WTC11 (cell line): ENCODE results near the gene NAA80. TPM values are rescaled to one million over a fixed set of nuclear protein-coding genes. Genes with fewer than 3 reads are reported as not detected.

Experiments
- ATAC-seq: fragments of 200-7000 bp; cut with Tn5 transposase; 2 replicates; pipeline ENCODE4 v1.10.0; 2021; ENCODE audit warnings: mild to moderate bottlenecking, moderate library complexity
- CTCF ChIA-PET: fragments of 300-600 bp; sonication (Branson Sonifier 250); formaldehyde crosslinking; loops from one replicate; lab custom pipeline; 2021; ENCODE audit warnings: antibody characterized with exemption; lab: Charles Lee
- POLR2A ChIA-PET: fragments of 350-600 bp; sonication (Branson Sonifier 250); formaldehyde crosslinking; loops from one replicate; lab custom pipeline; 2021; ENCODE audit warnings: antibody characterized with exemption; lab: Charles Lee
- DNase-seq: peaks from one replicate; pipeline ENCODE4 v3.0.0; 2021; ENCODE audit warnings: low spot score
- H3K27ac Mint-ChIP-seq: 2 replicates; pipeline ENCODE4 v1.8.0; 2021; ENCODE audit warnings: mixed read lengths
- H3K27me3 Mint-ChIP-seq: 2 replicates; pipeline ENCODE4 v1.8.0; 2021; ENCODE audit warnings: low read depth, mild to moderate bottlenecking, moderate library complexity, mixed read lengths
- H3K36me3 Mint-ChIP-seq: 2 replicates; pipeline ENCODE4 v1.8.0; 2021; ENCODE audit warnings: mixed read lengths
- H3K4me1 Mint-ChIP-seq: 2 replicates; pipeline ENCODE4 v1.8.0; 2022; ENCODE audit warnings: mixed read lengths
- H3K4me3 Mint-ChIP-seq: 2 replicates; pipeline ENCODE4 v1.8.0; 2021; ENCODE audit warnings: mild to moderate bottlenecking, moderate library complexity, mixed read lengths
- H3K9me3 Mint-ChIP-seq: 2 replicates; pipeline ENCODE4 v1.8.0; 2021; ENCODE audit warnings: mixed read lengths
- ATF1 ChIP-seq: sonication (generic); formaldehyde crosslinking; IDR thresholded peaks from 2 replicates; pipeline ENCODE4 v1.8.1; 2023; ENCODE audit warnings: mild to moderate bottlenecking, moderate library complexity, missing genetic modification reagents
- CREB1 ChIP-seq: sonication (generic); formaldehyde crosslinking; IDR thresholded peaks from 2 replicates; pipeline ENCODE4 v1.8.0; 2023; ENCODE audit warnings: mild to moderate bottlenecking, missing genetic modification reagents
- ELF4 ChIP-seq: sonication (generic); formaldehyde crosslinking; IDR thresholded peaks from 2 replicates; pipeline ENCODE4 v1.8.1; 2022; ENCODE audit warnings: low read depth, mild to moderate bottlenecking, moderate library complexity, missing genetic modification reagents
- FOXP1 ChIP-seq: sonication (generic); formaldehyde crosslinking; IDR thresholded peaks from 2 replicates; pipeline ENCODE4 v1.8.0; 2022; ENCODE audit warnings: missing genetic modification reagents, mild to moderate bottlenecking, moderate library complexity, borderline replicate concordance
- GRHL2 ChIP-seq: fragments of 250-450 bp; sonication (Bioruptor Pico); IDR thresholded peaks from 2 replicates; pipeline ENCODE4 v1.8.0; 2022; ENCODE audit warnings: mild to moderate bottlenecking, moderate library complexity; ENCODE audit not compliant: insufficient replicate concordance, severe bottlenecking
- JUN ChIP-seq: sonication (generic); formaldehyde crosslinking; IDR thresholded peaks from 2 replicates; pipeline ENCODE4 v1.8.0; 2023; ENCODE audit warnings: mild to moderate bottlenecking, missing genetic modification reagents
- KAT7 ChIP-seq: sonication (generic); formaldehyde crosslinking; IDR thresholded peaks from 2 replicates; pipeline ENCODE4 v1.8.1; 2023; ENCODE audit warnings: missing genetic modification reagents, mild to moderate bottlenecking, borderline replicate concordance
- NFYB ChIP-seq: sonication (generic); formaldehyde crosslinking; conservative IDR thresholded peaks from 2 replicates; pipeline ENCODE4 v1.8.0; 2022; ENCODE audit warnings: low read depth, missing genetic modification reagents
- NR1H2 ChIP-seq: sonication (generic); formaldehyde crosslinking; IDR thresholded peaks from 2 replicates; pipeline ENCODE4 v1.9.0; 2021; ENCODE audit warnings: mild to moderate bottlenecking, moderate library complexity, missing genetic modification reagents
- OVOL2 ChIP-seq: fragments of 250-450 bp; sonication (Bioruptor Pico); IDR thresholded peaks from 2 replicates; pipeline ENCODE4 v1.9.0; 2021; ENCODE audit warnings: mild to moderate bottlenecking, borderline replicate concordance
- SMAD3 ChIP-seq: sonication (generic); formaldehyde crosslinking; IDR thresholded peaks from 2 replicates; pipeline ENCODE4 v1.8.0; 2022; ENCODE audit warnings: missing genetic modification reagents, mild to moderate bottlenecking, borderline replicate concordance
- SOX15 ChIP-seq: fragments of 250-450 bp; sonication (Bioruptor Pico); IDR thresholded peaks from 2 replicates; pipeline ENCODE4 v1.9.0; 2021; ENCODE audit warnings: mild to moderate bottlenecking
- SP1 ChIP-seq: sonication (generic); formaldehyde crosslinking; conservative IDR thresholded peaks from 2 replicates; pipeline ENCODE4 v1.8.1; 2022; ENCODE audit warnings: missing genetic modification reagents
- TEAD4 ChIP-seq: sonication (generic); formaldehyde crosslinking; IDR thresholded peaks from 2 replicates; pipeline ENCODE4 v1.8.0; 2022; ENCODE audit warnings: mild to moderate bottlenecking, missing genetic modification reagents
- TP53 ChIP-seq: sonication (generic); formaldehyde crosslinking; IDR thresholded peaks from 2 replicates; pipeline ENCODE4 v1.8.1; 2023; ENCODE audit warnings: mild to moderate bottlenecking, missing genetic modification reagents
- ZBTB21 ChIP-seq: sonication (generic); formaldehyde crosslinking; IDR thresholded peaks from 2 replicates; pipeline ENCODE4 v1.8.1; 2023; ENCODE audit warnings: mild to moderate bottlenecking, missing genetic modification reagents, borderline replicate concordance
- ZNF232 ChIP-seq: sonication (generic); formaldehyde crosslinking; IDR thresholded peaks from 2 replicates; pipeline ENCODE4 v1.8.0; 2022; ENCODE audit warnings: mild to moderate bottlenecking, missing genetic modification reagents
- ZNF317 ChIP-seq: sonication (generic); formaldehyde crosslinking; IDR thresholded peaks from 2 replicates; pipeline ENCODE4 v1.8.1; 2023; ENCODE audit warnings: low read depth, mild to moderate bottlenecking, moderate library complexity, missing genetic modification reagents, borderline replicate concordance
- total RNA-seq: library from RNA; stranded (reverse); gene quantifications from 3 replicates; pipeline ENCODE4 v1.2.3, GENCODE V29; 2021
- TF ChIP-seq, protein P1 (sequence below): sonication (generic); formaldehyde crosslinking; IDR thresholded peaks from 2 replicates; pipeline ENCODE4 v1.8.1; 2022; ENCODE audit warnings: low read depth, mild to moderate bottlenecking, moderate library complexity, missing genetic modification reagents, borderline replicate concordance
- TF ChIP-seq, protein P2 (sequence below): fragments of 250-450 bp; sonication (Bioruptor Pico); IDR thresholded peaks from 2 replicates; pipeline ENCODE4 v1.8.0; 2021; ENCODE audit warnings: mild to moderate bottlenecking
- TF ChIP-seq, protein P3 (sequence below): sonication (generic); formaldehyde crosslinking; IDR thresholded peaks from 2 replicates; pipeline ENCODE4 v1.8.1; 2022; ENCODE audit warnings: mild to moderate bottlenecking, missing genetic modification reagents, moderate library complexity, borderline replicate concordance
- TF ChIP-seq, protein P4 (sequence below): fragments of 250-450 bp; sonication (Bioruptor Pico); IDR thresholded peaks from 2 replicates; pipeline ENCODE4 v1.9.0; 2021; ENCODE audit warnings: mild to moderate bottlenecking, borderline replicate concordance

The NAA80 gene
- total RNA-seq, 1 experiment from 2014 or later = 17.3 TPM

DNA sequence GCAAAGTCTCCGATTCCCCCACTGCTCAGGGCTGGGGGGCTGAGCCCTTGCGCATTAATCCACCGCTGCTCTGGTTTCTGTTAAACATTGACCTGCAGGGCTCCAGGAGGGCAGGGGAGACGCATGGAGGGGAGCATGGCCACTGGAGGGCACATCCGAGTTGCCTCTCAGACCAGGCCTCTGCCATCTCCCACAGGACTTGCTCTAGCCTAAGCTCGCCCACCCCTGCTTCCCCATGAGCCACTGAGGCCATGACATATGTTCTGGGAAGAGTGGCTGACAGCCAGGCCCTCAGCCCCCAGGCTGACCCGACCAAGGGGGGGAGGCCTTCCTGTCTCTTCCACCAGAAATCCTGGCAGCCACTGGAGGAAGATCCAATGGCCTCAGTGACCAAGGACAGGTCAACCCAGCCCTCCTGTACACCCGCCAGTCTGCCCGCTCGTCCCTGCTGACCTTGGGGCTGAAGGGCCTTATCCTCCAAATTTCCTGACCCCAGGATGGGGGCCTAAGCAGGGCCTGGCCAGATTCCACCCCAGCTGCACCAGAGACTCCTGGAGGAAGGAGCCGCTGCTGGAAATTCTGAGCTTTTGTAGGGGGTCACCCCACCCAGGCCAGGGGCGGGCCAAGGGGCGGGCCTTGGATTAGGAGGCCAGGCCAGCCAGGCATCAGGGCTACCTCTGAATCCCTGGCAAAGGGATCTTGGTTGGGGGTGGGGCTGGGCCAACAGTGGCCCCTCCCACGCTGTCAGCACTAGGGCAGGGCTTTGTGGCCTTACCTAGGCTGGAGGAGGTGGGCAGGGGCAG is 4.0 kb upstream of the NAA80 start, which contains the start of gene HYAL1:
HYAL1 (minus strand) TSS at position 562 of the 803 bp plus-strand sequence. CDS start 618 bp downstream, outside the sequence.
- Mint-ChIP-seq H3K4me1 (peaks cover 22% of the 10 kb centered on the region), H3K27ac (peak within 1 kb of the TSS; percentile 87), H3K4me3 (peak within 1 kb of the TSS; percentile 20; the same call in 1 of the 2 replicates), H3K27me3 (peaks cover 5% of the 10 kb centered on the region; the same call in 1 of the 2 replicates), H3K9me3 (peaks cover 10% of the 10 kb centered on the region; the same call in 1 of the 2 replicates), H3K36me3 (peaks cover 10% of the 10 kb centered on the region; the same call in 1 of the 2 replicates)
- ATAC-seq (peak; percentile 57), DNase-seq (peak; percentile 91)
- TF ChIP-seq ZNF232 (CRISPR knock-in tag) = no peak
- no peak for TF ChIP-seq OVOL2 (CRISPR knock-in tag)
- peak; percentile 51; the same call in 1 of the 2 replicates for TF ChIP-seq SP1 (CRISPR knock-in tag)
- no peak for TF ChIP-seq ZNF317 (CRISPR knock-in tag)
- TF ChIP-seq, protein P1, sequence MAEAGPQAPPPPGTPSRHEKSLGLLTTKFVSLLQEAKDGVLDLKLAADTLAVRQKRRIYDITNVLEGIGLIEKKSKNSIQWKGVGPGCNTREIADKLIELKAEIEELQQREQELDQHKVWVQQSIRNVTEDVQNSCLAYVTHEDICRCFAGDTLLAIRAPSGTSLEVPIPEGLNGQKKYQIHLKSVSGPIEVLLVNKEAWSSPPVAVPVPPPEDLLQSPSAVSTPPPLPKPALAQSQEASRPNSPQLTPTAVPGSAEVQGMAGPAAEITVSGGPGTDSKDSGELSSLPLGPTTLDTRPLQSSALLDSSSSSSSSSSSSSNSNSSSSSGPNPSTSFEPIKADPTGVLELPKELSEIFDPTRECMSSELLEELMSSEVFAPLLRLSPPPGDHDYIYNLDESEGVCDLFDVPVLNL (CRISPR knock-in tag) = no peak
- 0 out of 2 replicates have a peak, but pooled peaks have one; percentile 24 for TF ChIP-seq FOXP1 (CRISPR knock-in tag)
- CTCF ChIA-PET = interaction anchor here (0.6 to 5.9 kb wide), 19 partner anchors 12 to 760 kb away, joined by 3 to 95 read pairs (median 5); partner anchors contain the start of genes HYAL2, RASSF1 and TUSC2
- POLR2A ChIA-PET = interaction anchor here (0.5 to 1.4 kb wide), 3 partner anchors 25 to 79 kb away, joined by 3 to 4 read pairs (median 3); partner anchors contain the start of gene TUSC2

DNA sequence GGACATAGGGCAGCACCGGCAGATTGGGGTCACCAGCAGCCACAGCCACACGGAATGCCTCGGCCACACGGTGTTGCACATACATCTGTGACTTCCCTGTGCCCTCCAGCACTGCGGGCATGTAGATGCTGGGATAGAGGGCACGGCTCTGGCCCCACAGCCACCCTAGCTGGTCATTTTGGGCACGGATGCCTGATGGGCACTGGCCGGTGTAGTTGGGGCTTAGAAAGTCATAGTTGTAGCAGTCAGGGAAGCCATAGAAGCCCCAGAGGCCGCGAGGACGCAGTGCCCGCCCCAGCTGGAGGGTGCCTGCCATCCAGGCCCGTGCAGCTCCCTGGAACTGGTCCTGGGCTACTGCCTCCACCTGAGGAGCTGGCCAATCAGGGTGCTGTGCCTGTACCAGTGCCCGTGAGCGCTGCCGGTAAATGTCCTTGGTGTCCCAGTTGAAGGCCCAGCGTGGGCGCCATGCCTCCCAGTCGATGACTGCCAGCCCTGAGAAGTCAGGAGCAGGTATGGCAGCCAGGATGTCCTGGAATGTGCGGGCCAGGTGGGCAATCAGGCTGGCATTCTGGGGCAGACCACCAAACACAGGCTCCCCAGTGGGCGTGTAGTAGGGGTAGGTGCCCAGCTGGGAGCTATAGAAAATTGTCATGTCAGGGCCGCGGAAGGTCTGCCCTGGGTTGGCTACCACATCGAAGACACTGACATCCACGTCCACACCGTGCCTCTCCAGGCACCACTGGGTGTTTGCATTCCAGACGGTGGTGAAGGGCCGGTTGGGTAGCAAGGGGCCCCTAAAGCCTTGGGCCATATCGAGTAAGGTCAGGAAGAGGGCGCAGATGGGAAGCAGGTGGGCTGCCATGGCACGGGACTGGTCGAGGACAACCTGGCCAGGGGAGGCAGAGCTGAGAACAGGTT is 3.1 kb upstream of the NAA80 start:
- no peak overlapping the region for H3K4me3 Mint-ChIP-seq
- DNase-seq = no peak
- H3K27me3 Mint-ChIP-seq = no peaks in the 10 kb centered on the region; the same call in 1 of the 2 replicates
- ATAC-seq = no peak
- peak overlapping the region; percentile 36; the same call in 1 of the 2 replicates for H3K27ac Mint-ChIP-seq
- peaks cover 22% of the 10 kb centered on the region for H3K4me1 Mint-ChIP-seq
- ChIA-PET POLR2A (interaction anchor here (1.4 kb wide), 1 partner anchor 25 kb away, joined by 3 read pairs; the partner anchor contains the start of gene TUSC2), CTCF (interaction anchor here (1.1 to 5.9 kb wide), 12 partner anchors 13 to 108 kb away, joined by 3 to 95 read pairs (median 6); partner anchors contain the start of genes HYAL2, RASSF1 and TUSC2)
- H3K9me3 Mint-ChIP-seq = peaks cover 10% of the 10 kb centered on the region; the same call in 1 of the 2 replicates
- H3K36me3 Mint-ChIP-seq = 0 out of 2 replicates have a peak, but pooled peaks cover 4% of the 10 kb centered on the region
- no peak for TF ChIP-seq TEAD4
- TF ChIP-seq, protein P2, sequence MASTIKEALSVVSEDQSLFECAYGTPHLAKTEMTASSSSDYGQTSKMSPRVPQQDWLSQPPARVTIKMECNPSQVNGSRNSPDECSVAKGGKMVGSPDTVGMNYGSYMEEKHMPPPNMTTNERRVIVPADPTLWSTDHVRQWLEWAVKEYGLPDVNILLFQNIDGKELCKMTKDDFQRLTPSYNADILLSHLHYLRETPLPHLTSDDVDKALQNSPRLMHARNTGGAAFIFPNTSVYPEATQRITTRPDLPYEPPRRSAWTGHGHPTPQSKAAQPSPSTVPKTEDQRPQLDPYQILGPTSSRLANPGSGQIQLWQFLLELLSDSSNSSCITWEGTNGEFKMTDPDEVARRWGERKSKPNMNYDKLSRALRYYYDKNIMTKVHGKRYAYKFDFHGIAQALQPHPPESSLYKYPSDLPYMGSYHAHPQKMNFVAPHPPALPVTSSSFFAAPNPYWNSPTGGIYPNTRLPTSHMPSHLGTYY (CRISPR knock-in tag) = no peak
- TF ChIP-seq ATF1 (CRISPR knock-in tag) = no peak
- TF ChIP-seq, protein P3, sequence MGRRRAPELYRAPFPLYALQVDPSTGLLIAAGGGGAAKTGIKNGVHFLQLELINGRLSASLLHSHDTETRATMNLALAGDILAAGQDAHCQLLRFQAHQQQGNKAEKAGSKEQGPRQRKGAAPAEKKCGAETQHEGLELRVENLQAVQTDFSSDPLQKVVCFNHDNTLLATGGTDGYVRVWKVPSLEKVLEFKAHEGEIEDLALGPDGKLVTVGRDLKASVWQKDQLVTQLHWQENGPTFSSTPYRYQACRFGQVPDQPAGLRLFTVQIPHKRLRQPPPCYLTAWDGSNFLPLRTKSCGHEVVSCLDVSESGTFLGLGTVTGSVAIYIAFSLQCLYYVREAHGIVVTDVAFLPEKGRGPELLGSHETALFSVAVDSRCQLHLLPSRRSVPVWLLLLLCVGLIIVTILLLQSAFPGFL (CRISPR knock-in tag) = no peak
- TF ChIP-seq KAT7 = no peak
- TF ChIP-seq ZBTB21 (CRISPR knock-in tag) = no peak
- TF ChIP-seq GRHL2 (CRISPR knock-in tag) = no peak
- no peak for TF ChIP-seq NFYB (CRISPR knock-in tag)
- no peak for TF ChIP-seq TP53 (CRISPR knock-in tag)
- no peak for TF ChIP-seq JUN (CRISPR knock-in tag)
- no peak for TF ChIP-seq ZNF317 (CRISPR knock-in tag)
- no peak for TF ChIP-seq SMAD3 (CRISPR knock-in tag)
- TF ChIP-seq CREB1 = no peak
- no peak for TF ChIP-seq SOX15 (CRISPR knock-in tag)
- TF ChIP-seq, protein P4, sequence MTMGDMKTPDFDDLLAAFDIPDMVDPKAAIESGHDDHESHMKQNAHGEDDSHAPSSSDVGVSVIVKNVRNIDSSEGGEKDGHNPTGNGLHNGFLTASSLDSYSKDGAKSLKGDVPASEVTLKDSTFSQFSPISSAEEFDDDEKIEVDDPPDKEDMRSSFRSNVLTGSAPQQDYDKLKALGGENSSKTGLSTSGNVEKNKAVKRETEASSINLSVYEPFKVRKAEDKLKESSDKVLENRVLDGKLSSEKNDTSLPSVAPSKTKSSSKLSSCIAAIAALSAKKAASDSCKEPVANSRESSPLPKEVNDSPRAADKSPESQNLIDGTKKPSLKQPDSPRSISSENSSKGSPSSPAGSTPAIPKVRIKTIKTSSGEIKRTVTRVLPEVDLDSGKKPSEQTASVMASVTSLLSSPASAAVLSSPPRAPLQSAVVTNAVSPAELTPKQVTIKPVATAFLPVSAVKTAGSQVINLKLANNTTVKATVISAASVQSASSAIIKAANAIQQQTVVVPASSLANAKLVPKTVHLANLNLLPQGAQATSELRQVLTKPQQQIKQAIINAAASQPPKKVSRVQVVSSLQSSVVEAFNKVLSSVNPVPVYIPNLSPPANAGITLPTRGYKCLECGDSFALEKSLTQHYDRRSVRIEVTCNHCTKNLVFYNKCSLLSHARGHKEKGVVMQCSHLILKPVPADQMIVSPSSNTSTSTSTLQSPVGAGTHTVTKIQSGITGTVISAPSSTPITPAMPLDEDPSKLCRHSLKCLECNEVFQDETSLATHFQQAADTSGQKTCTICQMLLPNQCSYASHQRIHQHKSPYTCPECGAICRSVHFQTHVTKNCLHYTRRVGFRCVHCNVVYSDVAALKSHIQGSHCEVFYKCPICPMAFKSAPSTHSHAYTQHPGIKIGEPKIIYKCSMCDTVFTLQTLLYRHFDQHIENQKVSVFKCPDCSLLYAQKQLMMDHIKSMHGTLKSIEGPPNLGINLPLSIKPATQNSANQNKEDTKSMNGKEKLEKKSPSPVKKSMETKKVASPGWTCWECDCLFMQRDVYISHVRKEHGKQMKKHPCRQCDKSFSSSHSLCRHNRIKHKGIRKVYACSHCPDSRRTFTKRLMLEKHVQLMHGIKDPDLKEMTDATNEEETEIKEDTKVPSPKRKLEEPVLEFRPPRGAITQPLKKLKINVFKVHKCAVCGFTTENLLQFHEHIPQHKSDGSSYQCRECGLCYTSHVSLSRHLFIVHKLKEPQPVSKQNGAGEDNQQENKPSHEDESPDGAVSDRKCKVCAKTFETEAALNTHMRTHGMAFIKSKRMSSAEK (CRISPR knock-in tag) = no peak
- TF ChIP-seq NR1H2 (CRISPR knock-in tag) = no peak
- no peak for TF ChIP-seq ELF4 (CRISPR knock-in tag)
